Neural crest cell (in vitro differentiated cells): ENCODE measurements around the gene ZNF354C. TPM values are rescaled to one million over a fixed set of nuclear protein-coding genes. Genes with fewer than 3 reads are reported as not detected.

Experiments
- DNase-seq: peaks from one replicate; pipeline ENCODE4 v3.0.0; 2021; ENCODE audit warnings: low read depth, mixed read lengths, low spot score
- H3K27ac Mint-ChIP-seq: one replicate; pipeline ENCODE4 v1.8.0; 2021; ENCODE audit warnings: mild to moderate bottlenecking, mixed read lengths; ENCODE audit not compliant: unreplicated experiment
- H3K27me3 Mint-ChIP-seq: 2 replicates; pipeline ENCODE4 v1.8.0; 2021; ENCODE audit warnings: low read depth, mild to moderate bottlenecking, mixed read lengths
- H3K36me3 Mint-ChIP-seq: 2 replicates; pipeline ENCODE4 v1.8.0; 2021; ENCODE audit warnings: low read depth, mild to moderate bottlenecking, mixed read lengths
- H3K4me1 Mint-ChIP-seq: 2 replicates; pipeline ENCODE4 v1.8.0; 2021; ENCODE audit warnings: mixed read lengths
- H3K4me3 Mint-ChIP-seq: one replicate; pipeline ENCODE4 v1.8.0; 2021; ENCODE audit warnings: mild to moderate bottlenecking, mixed read lengths
- H3K9me3 Mint-ChIP-seq: 2 replicates; pipeline ENCODE4 v1.8.0; 2021; ENCODE audit warnings: mixed read lengths
- total RNA-seq: library from RNA; stranded (reverse); gene quantifications from 2 replicates; pipeline ENCODE4 v1.2.1, GENCODE V29; 2021
- TF ChIP-seq, protein P1 (sequence below): fragments of 200-600 bp; sonication (generic); conservative IDR thresholded peaks from 2 replicates; pipeline ENCODE4 v1.5.0; 2021; ENCODE audit warnings: antibody characterized with exemption, mild to moderate bottlenecking

The ZNF354C gene
- total RNA-seq, 1 donor from 2014 or later, result 11.6 TPM

DNA sequence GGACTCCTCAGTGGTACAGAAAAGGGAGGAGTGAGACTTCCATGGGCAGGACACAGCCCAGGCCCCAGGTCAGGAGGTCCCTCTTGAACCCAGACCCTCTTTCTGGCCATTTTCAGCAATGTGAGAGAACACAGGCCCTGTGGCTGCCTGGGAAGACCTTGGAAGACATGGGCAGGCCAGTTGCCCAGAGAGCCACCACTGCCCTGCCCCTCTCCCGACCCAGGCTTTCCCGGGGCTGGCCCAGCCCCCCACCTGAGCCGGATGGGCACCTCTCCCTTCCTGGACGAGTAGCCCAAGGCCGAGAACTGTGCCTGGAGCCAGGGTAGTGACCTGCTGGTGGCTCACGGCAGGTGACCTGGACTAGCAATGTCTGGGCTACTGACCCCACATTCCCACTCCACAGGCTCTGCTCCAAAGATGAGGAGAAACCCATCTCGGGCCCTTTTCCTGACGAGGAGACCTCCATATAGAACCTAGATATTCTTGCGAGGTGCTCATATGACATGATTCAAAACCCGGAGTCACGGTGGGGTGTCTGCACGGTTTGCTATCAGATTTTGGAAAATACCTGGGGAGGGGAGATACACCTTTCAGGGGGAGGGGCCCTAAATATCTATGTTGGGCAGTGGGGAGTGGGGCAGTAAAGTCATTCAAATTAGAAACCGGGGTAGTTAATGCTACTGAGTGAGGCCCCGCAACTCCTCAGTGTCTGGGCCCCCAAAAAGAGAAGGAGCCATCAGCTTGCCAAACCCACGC lies 59.4 kb downstream of the ZNF354C start:
- peaks cover 5% of the 10 kb centered on the region for H3K36me3 Mint-ChIP-seq
- H3K4me1 Mint-ChIP-seq, result no peaks in the 10 kb centered on the region
- no peak for DNase-seq
- no peak overlapping the region for H3K4me3 Mint-ChIP-seq
- no peak overlapping the region for H3K27ac Mint-ChIP-seq
- peaks cover 8% of the 10 kb centered on the region for H3K27me3 Mint-ChIP-seq
- TF ChIP-seq, protein P1, sequence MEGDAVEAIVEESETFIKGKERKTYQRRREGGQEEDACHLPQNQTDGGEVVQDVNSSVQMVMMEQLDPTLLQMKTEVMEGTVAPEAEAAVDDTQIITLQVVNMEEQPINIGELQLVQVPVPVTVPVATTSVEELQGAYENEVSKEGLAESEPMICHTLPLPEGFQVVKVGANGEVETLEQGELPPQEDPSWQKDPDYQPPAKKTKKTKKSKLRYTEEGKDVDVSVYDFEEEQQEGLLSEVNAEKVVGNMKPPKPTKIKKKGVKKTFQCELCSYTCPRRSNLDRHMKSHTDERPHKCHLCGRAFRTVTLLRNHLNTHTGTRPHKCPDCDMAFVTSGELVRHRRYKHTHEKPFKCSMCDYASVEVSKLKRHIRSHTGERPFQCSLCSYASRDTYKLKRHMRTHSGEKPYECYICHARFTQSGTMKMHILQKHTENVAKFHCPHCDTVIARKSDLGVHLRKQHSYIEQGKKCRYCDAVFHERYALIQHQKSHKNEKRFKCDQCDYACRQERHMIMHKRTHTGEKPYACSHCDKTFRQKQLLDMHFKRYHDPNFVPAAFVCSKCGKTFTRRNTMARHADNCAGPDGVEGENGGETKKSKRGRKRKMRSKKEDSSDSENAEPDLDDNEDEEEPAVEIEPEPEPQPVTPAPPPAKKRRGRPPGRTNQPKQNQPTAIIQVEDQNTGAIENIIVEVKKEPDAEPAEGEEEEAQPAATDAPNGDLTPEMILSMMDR, result no peak
- H3K9me3 Mint-ChIP-seq, result peaks cover 11% of the 10 kb centered on the region

DNA sequence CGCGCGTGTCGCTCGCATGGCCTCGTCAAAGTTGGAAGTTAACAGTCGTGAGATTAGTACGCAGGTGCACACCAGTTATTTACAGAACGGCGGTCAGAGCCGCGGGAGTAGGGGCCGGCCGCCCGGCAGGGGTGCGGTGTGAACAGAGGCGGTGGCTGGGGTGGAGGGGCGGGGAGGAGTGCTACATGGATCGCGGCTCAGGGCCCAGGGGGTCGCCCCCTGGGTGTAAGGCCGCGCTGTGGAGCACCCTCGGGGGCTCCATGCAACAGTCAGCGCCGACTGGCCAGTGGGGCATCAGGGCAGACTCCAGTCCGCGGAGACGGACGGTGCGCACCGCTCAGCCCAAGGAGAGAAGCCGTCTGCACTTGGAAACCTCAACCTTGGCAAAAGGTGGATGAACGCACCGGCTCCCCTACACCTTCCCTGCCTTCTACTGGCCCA lies 60.3 kb downstream of the ZNF354C start:
- Mint-ChIP-seq H3K27me3 (peaks cover under 1% of the 10 kb centered on the region), H3K4me3 (no peak overlapping the region), H3K4me1 (no peaks in the 10 kb centered on the region), H3K27ac (no peak overlapping the region), H3K36me3 (no peaks in the 10 kb centered on the region), H3K9me3 (peaks cover 3% of the 10 kb centered on the region)
- TF ChIP-seq, protein P1, result no peak
- DNase-seq, result no peak

DNA sequence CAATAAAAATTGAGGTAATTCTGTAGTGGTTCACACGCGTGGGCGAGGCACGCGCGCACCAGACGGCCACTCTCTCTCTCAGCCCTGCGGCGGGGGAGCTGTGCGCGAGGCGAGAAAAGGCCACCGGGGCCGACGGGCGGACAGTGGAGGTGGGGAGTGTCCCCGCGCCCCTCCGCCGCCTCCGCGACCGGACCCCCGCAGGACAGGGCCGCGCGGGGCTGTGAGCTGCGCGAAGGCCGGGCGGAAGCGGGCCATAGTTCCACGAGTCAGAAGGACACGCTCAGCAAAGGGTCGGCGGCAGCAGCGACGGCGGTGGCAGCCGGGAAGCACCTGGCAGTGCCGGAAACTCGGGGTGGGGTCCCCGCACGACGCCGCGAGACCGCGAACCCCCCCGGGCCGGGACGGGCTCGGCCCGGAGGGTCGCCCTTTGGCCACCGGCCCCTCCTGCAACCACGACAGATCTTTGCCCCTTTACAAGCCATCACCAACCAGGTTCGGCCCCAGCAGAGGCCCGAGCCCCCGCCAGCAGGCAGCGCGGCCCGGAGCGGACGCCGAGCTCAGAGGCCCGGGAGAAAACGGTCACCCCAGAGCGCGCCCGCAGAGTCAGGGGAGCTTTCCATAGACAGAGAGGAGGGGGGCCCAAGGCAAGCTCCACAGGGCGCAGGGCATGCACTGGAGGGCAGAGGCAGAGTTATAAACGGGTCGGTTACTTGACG lies 60.9 kb downstream of the ZNF354C start:
- Mint-ChIP-seq H3K27ac (no peak overlapping the region), H3K4me1 (no peaks in the 10 kb centered on the region), H3K9me3 (peaks cover 3% of the 10 kb centered on the region), H3K4me3 (no peak overlapping the region), H3K27me3 (no peaks in the 10 kb centered on the region), H3K36me3 (no peaks in the 10 kb centered on the region)
- TF ChIP-seq, protein P1, result no peak
- no peak for DNase-seq

DNA sequence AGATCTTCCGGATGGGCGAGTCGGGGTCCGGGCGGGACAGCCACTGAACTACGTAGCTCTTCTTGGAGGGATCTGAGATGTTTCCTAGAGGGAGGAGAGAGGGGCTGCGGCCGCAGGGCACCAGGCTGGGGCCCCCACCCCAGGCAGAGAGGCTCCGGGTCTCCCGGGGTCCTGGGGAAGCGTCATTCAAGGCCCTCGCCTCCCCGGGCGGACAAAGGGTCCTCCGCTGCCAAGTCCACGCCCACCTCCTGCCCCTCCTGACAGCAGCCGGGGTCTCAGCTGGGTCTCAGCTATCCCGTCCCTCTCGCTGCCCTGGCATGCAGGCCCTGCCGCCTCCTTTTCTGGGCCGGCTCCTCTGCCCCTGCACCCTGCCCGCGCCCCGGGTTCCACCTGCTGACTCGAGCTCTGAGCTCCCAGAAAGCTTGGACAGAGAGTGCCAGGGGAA lies 61.5 kb downstream of the ZNF354C start:
- Mint-ChIP-seq H3K4me3 (no peak overlapping the region), H3K9me3 (peaks cover 3% of the 10 kb centered on the region), H3K27ac (no peak overlapping the region), H3K27me3 (no peaks in the 10 kb centered on the region), H3K4me1 (no peaks in the 10 kb centered on the region), H3K36me3 (no peaks in the 10 kb centered on the region)
- TF ChIP-seq, protein P1, result no peak
- DNase-seq, result no peak

DNA sequence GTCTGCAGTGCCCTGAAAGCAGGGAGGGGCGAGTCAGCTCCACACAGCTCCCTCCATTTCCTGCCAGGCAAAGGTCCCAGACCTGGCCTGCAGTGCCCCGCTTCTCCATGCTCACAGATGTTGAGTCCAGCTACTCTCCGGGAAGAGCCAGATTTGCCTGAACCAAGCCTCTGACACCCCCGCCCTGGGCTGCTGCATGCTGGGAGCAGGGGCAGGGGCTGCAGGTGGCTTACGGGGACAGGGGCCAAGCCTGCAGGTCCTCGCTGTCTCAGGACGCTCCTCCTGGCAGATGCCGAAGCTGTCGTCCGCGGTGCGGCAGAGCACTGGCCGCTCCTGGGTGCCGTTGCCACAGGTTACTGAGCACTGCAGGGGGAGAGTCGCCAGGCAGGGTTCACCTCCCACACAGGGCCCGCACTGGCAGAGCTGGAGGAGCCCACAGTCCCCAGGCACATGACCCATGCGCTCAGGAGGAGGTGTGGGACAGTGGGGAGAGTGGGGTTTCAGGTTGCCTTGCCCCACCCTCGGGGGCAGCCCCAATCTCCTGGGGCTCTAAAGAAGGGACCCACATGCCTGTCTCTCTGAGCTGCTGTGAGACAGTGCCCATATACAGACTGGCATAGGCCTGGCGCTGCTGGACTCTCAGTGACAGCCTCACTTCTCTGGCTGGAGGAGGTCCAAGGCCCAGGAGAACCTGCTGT lies 62.4 kb downstream of the ZNF354C start:
- Mint-ChIP-seq H3K27me3 (no peaks in the 10 kb centered on the region), H3K27ac (no peak overlapping the region), H3K36me3 (no peaks in the 10 kb centered on the region), H3K4me3 (no peak overlapping the region), H3K9me3 (peaks cover 3% of the 10 kb centered on the region), H3K4me1 (no peaks in the 10 kb centered on the region)
- no peak for DNase-seq
- TF ChIP-seq, protein P1, result no peak
